GM23338 (cell line): ENCODE data around the gene PPIC. TPM values are rescaled to one million over a fixed set of nuclear protein-coding genes. Genes with fewer than 3 reads are reported as not detected.

Source experiments
- ATAC-seq: fragments of 200-7000 bp; cut with Tn5 transposase; 3 replicates; pipeline ENCODE4 v1.9.1; 2020
- DNase-seq: peaks from one replicate; pipeline ENCODE4 v3.0.0-alpha.2; 2015; ENCODE audit warnings: low spot score
- H2AFZ ChIP-seq: fragments of 200-600 bp; sonication (generic); 2 replicates; pipeline ENCODE4 v1.8.0; 2016; ENCODE audit warnings: antibody characterized with exemption, mild to moderate bottlenecking, moderate library complexity
- H3F3A ChIP-seq: fragments of 200-600 bp; sonication (generic); replicated peaks from 2 replicates; pipeline ENCODE4 v1.8.0; 2017; ENCODE audit warnings: antibody characterized with exemption, mixed run types, low read depth
- H3K27ac ChIP-seq: fragments of 200-600 bp; sonication (generic); 2 replicates; pipeline ENCODE4 v1.6.1; 2016; ENCODE audit warnings: low read depth
- H3K27me3 ChIP-seq: fragments of 200-600 bp; sonication (generic); 2 replicates; pipeline ENCODE4 v1.8.0; 2016; ENCODE audit warnings: mild to moderate bottlenecking, mixed run types, moderate library complexity; ENCODE audit not compliant: insufficient read depth
- H3K36me3 ChIP-seq: fragments of 200-600 bp; sonication (generic); 2 replicates; pipeline ENCODE4 v1.8.0; 2016; ENCODE audit warnings: mild to moderate bottlenecking; ENCODE audit not compliant: insufficient read depth
- H3K4me1 ChIP-seq: fragments of 200-600 bp; sonication (generic); 2 replicates; pipeline ENCODE4 v1.8.0; 2016; ENCODE audit warnings: mild to moderate bottlenecking, moderate library complexity; ENCODE audit not compliant: insufficient read depth
- H3K4me2 ChIP-seq: fragments of 200-600 bp; sonication (generic); 2 replicates; pipeline ENCODE4 v1.7.1; 2017; ENCODE audit warnings: mixed run types
- H3K4me3 ChIP-seq: fragments of 200-600 bp; sonication (generic); 2 replicates; pipeline ENCODE4 v1.6.1; 2016; ENCODE audit warnings: mixed run types
- H3K79me2 ChIP-seq: fragments of 200-600 bp; sonication (generic); replicated peaks from 2 replicates; pipeline ENCODE4 v1.8.0; 2017; ENCODE audit warnings: mild to moderate bottlenecking; ENCODE audit not compliant: insufficient read depth
- H3K9me2 ChIP-seq: fragments of 200-600 bp; sonication (generic); 2 replicates; pipeline ENCODE4 v1.8.0; 2017; ENCODE audit not compliant: insufficient read depth
- H4K20me1 ChIP-seq: fragments of 200-600 bp; sonication (generic); replicated peaks from 2 replicates; pipeline ENCODE4 v1.8.0; 2017; ENCODE audit warnings: mild to moderate bottlenecking; ENCODE audit not compliant: insufficient read depth
- H3K27ac Mint-ChIP-seq: 2 replicates; pipeline ENCODE4 v1.8.0; 2020; ENCODE audit warnings: inconsistent platforms, mild to moderate bottlenecking, moderate library complexity, mixed read lengths
- H3K27me3 Mint-ChIP-seq: 3 replicates; pipeline ENCODE4 v1.8.0; 2022; ENCODE audit warnings: low read depth, mild to moderate bottlenecking, moderate library complexity, mixed read lengths, inconsistent platforms; ENCODE audit not compliant: insufficient read depth, poor library complexity
- H3K36me3 Mint-ChIP-seq: 3 replicates; pipeline ENCODE4 v1.8.0; 2021; ENCODE audit warnings: low read depth, mild to moderate bottlenecking, inconsistent platforms, moderate library complexity, mixed read lengths
- H3K4me1 Mint-ChIP-seq: 3 replicates; pipeline ENCODE4 v1.8.0; 2020; ENCODE audit warnings: mild to moderate bottlenecking, inconsistent platforms, mixed read lengths
- H3K4me3 Mint-ChIP-seq: 3 replicates; pipeline ENCODE4 v1.8.0; 2021; ENCODE audit warnings: moderate library complexity, mild to moderate bottlenecking, inconsistent platforms, mixed read lengths
- H3K9me3 Mint-ChIP-seq: 3 replicates; pipeline ENCODE4 v1.8.0; 2020; ENCODE audit warnings: moderate library complexity, mild to moderate bottlenecking, inconsistent platforms, mixed read lengths
- CREB1 ChIP-seq: fragments of 250-450 bp; sonication (Bioruptor Pico); IDR thresholded peaks from 2 replicates; pipeline ENCODE4 v1.5.0; 2020; ENCODE audit warnings: low read depth, mild to moderate bottlenecking, moderate library complexity
- EZH2 ChIP-seq: fragments of 200-600 bp; sonication (generic); IDR thresholded peaks from one replicate; pipeline ENCODE4 v1.8.0; 2017; ENCODE audit warnings: antibody characterized with exemption, mild to moderate bottlenecking, low read depth; ENCODE audit not compliant: unreplicated experiment
- EZH2phosphoT487 ChIP-seq: fragments of 200-600 bp; sonication (generic); IDR thresholded peaks from one replicate; pipeline ENCODE4 v1.8.1; 2018; ENCODE audit warnings: antibody characterized with exemption; ENCODE audit not compliant: unreplicated experiment
- JUNB ChIP-seq: IDR thresholded peaks from one replicate; pipeline ENCODE4 v1.6.1; 2016; ENCODE audit warnings: antibody characterized with exemption; ENCODE audit not compliant: unreplicated experiment
- NANOG ChIP-seq: IDR thresholded peaks from 2 replicates; pipeline ENCODE4 v1.6.1; 2016; ENCODE audit warnings: antibody characterized with exemption, borderline replicate concordance
- POLR2AphosphoS5 ChIP-seq: IDR thresholded peaks from 2 replicates; pipeline ENCODE4 v1.6.1; 2016; ENCODE audit warnings: antibody characterized with exemption, low read depth
- STAT1 ChIP-seq: IDR thresholded peaks from one replicate; pipeline ENCODE4 v1.6.1; 2016; ENCODE audit warnings: antibody characterized with exemption; ENCODE audit not compliant: unreplicated experiment
- ZNF114 ChIP-seq: fragments of 250-450 bp; sonication (Bioruptor Pico); IDR thresholded peaks from 2 replicates; pipeline ENCODE4 v1.5.0; 2020; ENCODE audit warnings: mild to moderate bottlenecking, moderate library complexity
- ZNF331 ChIP-seq: fragments of 250-450 bp; sonication (Bioruptor Pico); IDR thresholded peaks from 2 replicates; pipeline ENCODE4 v1.5.0; 2020; ENCODE audit warnings: low read depth, mild to moderate bottlenecking, moderate library complexity
- polyA plus RNA-seq: library from polyadenylated mRNA; unstranded; fragments of >200 nt; fragmentation: Nextera tagmentation; extraction: Ambion mirVana; gene quantifications from 2 replicates; pipeline ENCODE4 v1.2.1, GENCODE V29; 2016
- total RNA-seq: library from RNA; depleted of rRNA; stranded (reverse); fragments of >200 nt; shearing (Covaris generic); gene quantifications from 2 replicates; pipeline ENCODE4 v1.2.3, GENCODE V29; 2014
- TF ChIP-seq, protein P1 (sequence below): IDR thresholded peaks from one replicate; pipeline ENCODE4 v1.6.1; 2018; ENCODE audit warnings: antibody characterized with exemption; ENCODE audit not compliant: unreplicated experiment
- TF ChIP-seq, protein P2 (sequence below), 2 experiments: fragments of 200-600 bp in 1 of 2; sonication (generic) in 1 of 2; conservative IDR thresholded peaks; 2 replicates each; pipeline versions ENCODE4 v1.5.1 to v1.6.1; 2016 to 2017; ENCODE audit warnings: antibody characterized with exemption in 2 of 2, low read depth in 2 of 2, mild to moderate bottlenecking in 2 of 2, moderate library complexity in 1 of 2
- TF ChIP-seq, protein P3 (sequence below): IDR thresholded peaks from 2 replicates; pipeline ENCODE4 v1.6.1; 2016; ENCODE audit warnings: antibody characterized with exemption

PPIC gene
- total and polyA plus RNA-seq, 2 experiments from 2014 or later = 13.9 to 21.0 TPM

DNA sequence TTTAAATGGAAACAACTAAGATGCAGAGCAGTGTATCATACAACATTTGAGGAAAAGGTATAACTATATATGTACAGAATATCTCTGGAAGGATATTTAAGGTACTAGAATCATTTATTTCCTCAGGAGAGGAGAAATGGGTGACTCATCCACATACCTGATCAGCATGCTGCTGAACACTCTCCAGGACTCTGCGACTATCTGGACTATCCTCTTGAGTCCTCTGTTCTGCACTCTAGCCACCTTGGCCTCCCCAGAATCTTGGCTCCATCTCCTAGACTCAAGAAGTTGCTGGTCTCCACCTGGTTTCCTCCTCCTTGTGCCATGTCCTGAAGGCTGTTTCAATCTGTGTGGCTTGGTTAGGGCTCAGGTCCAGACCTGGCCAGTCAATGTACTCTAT is 43.7 kb upstream of the PPIC start:
- TF ChIP-seq, protein P1, sequence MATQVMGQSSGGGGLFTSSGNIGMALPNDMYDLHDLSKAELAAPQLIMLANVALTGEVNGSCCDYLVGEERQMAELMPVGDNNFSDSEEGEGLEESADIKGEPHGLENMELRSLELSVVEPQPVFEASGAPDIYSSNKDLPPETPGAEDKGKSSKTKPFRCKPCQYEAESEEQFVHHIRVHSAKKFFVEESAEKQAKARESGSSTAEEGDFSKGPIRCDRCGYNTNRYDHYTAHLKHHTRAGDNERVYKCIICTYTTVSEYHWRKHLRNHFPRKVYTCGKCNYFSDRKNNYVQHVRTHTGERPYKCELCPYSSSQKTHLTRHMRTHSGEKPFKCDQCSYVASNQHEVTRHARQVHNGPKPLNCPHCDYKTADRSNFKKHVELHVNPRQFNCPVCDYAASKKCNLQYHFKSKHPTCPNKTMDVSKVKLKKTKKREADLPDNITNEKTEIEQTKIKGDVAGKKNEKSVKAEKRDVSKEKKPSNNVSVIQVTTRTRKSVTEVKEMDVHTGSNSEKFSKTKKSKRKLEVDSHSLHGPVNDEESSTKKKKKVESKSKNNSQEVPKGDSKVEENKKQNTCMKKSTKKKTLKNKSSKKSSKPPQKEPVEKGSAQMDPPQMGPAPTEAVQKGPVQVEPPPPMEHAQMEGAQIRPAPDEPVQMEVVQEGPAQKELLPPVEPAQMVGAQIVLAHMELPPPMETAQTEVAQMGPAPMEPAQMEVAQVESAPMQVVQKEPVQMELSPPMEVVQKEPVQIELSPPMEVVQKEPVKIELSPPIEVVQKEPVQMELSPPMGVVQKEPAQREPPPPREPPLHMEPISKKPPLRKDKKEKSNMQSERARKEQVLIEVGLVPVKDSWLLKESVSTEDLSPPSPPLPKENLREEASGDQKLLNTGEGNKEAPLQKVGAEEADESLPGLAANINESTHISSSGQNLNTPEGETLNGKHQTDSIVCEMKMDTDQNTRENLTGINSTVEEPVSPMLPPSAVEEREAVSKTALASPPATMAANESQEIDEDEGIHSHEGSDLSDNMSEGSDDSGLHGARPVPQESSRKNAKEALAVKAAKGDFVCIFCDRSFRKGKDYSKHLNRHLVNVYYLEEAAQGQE = no peak
- no peak for TF ChIP-seq EZH2phosphoT487
- TF ChIP-seq POLR2AphosphoS5 = no peak
- no peak for TF ChIP-seq CREB1 (CRISPR knock-in tag)
- no peak for TF ChIP-seq ZNF331 (CRISPR knock-in tag)
- TF ChIP-seq ZNF114 (CRISPR knock-in tag) = no peak
- TF ChIP-seq JUNB = no peak
- no peak for TF ChIP-seq NANOG
- TF ChIP-seq STAT1 = no peak
- TF ChIP-seq, protein P2, sequence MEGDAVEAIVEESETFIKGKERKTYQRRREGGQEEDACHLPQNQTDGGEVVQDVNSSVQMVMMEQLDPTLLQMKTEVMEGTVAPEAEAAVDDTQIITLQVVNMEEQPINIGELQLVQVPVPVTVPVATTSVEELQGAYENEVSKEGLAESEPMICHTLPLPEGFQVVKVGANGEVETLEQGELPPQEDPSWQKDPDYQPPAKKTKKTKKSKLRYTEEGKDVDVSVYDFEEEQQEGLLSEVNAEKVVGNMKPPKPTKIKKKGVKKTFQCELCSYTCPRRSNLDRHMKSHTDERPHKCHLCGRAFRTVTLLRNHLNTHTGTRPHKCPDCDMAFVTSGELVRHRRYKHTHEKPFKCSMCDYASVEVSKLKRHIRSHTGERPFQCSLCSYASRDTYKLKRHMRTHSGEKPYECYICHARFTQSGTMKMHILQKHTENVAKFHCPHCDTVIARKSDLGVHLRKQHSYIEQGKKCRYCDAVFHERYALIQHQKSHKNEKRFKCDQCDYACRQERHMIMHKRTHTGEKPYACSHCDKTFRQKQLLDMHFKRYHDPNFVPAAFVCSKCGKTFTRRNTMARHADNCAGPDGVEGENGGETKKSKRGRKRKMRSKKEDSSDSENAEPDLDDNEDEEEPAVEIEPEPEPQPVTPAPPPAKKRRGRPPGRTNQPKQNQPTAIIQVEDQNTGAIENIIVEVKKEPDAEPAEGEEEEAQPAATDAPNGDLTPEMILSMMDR (conservative IDR thresholded peaks at IDR 0.05; ENCODE audit: low read depth in 2 of 2) = no peak
- TF ChIP-seq, protein P3, sequence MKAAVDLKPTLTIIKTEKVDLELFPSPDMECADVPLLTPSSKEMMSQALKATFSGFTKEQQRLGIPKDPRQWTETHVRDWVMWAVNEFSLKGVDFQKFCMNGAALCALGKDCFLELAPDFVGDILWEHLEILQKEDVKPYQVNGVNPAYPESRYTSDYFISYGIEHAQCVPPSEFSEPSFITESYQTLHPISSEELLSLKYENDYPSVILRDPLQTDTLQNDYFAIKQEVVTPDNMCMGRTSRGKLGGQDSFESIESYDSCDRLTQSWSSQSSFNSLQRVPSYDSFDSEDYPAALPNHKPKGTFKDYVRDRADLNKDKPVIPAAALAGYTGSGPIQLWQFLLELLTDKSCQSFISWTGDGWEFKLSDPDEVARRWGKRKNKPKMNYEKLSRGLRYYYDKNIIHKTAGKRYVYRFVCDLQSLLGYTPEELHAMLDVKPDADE = no peak
- TF ChIP-seq EZH2 = no peak
- Histone ChIP-seq H3K36me3 (no peaks in the 10 kb centered on the region), H3K27ac (no peak overlapping the region), H3F3A (no peaks in the 10 kb centered on the region), H3K4me1 (peaks cover 4% of the 10 kb centered on the region), H2AFZ (no peak overlapping the region), H3K4me3 (no peak overlapping the region), H3K27me3 (peaks cover 42% of the 10 kb centered on the region), H3K79me2 (no peaks in the 10 kb centered on the region), H3K9me2 (no peaks in the 10 kb centered on the region), H3K4me2 (no peak overlapping the region), H4K20me1 (no peaks in the 10 kb centered on the region; the same call in 1 of the 2 replicates)
- no peaks in the 10 kb centered on the region for H3K36me3 Mint-ChIP-seq
- peaks cover 5% of the 10 kb centered on the region for H3K4me1 Mint-ChIP-seq
- H3K27me3 Mint-ChIP-seq = peaks cover 27% of the 10 kb centered on the region
- H3K4me3 Mint-ChIP-seq = no peak overlapping the region
- H3K27ac Mint-ChIP-seq = no peak overlapping the region
- no peaks in the 10 kb centered on the region; the same call in 2 of the 3 replicates for H3K9me3 Mint-ChIP-seq
- DNase-seq (no peak), ATAC-seq (no peak)
